GM10248 (cell line): Measurements from ENCODE around the gene SLC25A45.

Source experiments
- CTCF ChIA-PET: fragments of 300-600 bp; sonication (Branson Sonifier 250); formaldehyde crosslinking; extraction: SDS; loops from one replicate; lab custom pipeline; 2021; ENCODE audit warnings: antibody characterized with exemption; lab: Yijun Ruan, JAX
- POLR2A ChIA-PET: fragments of 350-650 bp; sonication (Branson Sonifier 250); formaldehyde crosslinking; extraction: SDS; loops from one replicate; lab custom pipeline; 2020; ENCODE audit warnings: antibody characterized with exemption; lab: Yijun Ruan, JAX
- DNase-seq: peaks from one replicate; pipeline ENCODE4 v3.0.0; 2012; ENCODE audit errors: extremely low spot score
- CTCF ChIP-seq: IDR thresholded peaks from 2 replicates; pipeline ENCODE4 v1.5.1; 2012; ENCODE audit warnings: mild to moderate bottlenecking, low read depth; ENCODE audit errors: extremely low read depth, missing control alignments, control extremely low read depth

Gene SLC25A45

GRCh38 chr11:65362966-65363365, 19.5 kb downstream of the SLC25A45 start:
- no peak for DNase-seq
- TF ChIP-seq CTCF, result no peak
- ChIA-PET POLR2A (interaction anchor here (0.6 to 2.0 kb wide), 5 partner anchors 60 to 144 kb away, joined by 4 to 7 read pairs (median 5); partner anchors contain the start of genes MALAT1 and NEAT1), CTCF (interaction anchor here (1.0 to 2.8 kb wide), 5 partner anchors 11 to 53 kb away, joined by 5 to 8 read pairs (median 6); no protein-coding TSS in a partner anchor)

- POLR2A ChIA-PET, result interaction anchor here (0.6 to 2.0 kb wide), 7 partner anchors 41 to 295 kb away, joined by 4 to 9 read pairs (median 5); partner anchors contain the start of genes MALAT1 and NEAT1
- DNase-seq, result peak; percentile 70
- no peak for TF ChIP-seq CTCF
- CTCF ChIA-PET, result interaction anchor here (1.0 to 2.8 kb wide), 7 partner anchors 10 to 107 kb away, joined by 3 to 8 read pairs (median 6); no protein-coding TSS in a partner anchor
Measured at GRCh38 chr11:65362320-65362931, 20.0 kb downstream of the SLC25A45 start.

- CTCF ChIA-PET, result interaction anchor here (1.2 to 3.5 kb wide), 4 partner anchors 9 to 58 kb away, joined by 3 to 17 read pairs (median 5); no protein-coding TSS in a partner anchor
- POLR2A ChIA-PET, result interaction anchor here (1.0 to 2.7 kb wide), 4 partner anchors 65 to 149 kb away, joined by 3 to 10 read pairs (median 4); partner anchors contain the start of genes MALAT1 and NEAT1
- no peak for TF ChIP-seq CTCF
- DNase-seq, result no peak
Measured at GRCh38 chr11:65357856-65358356, 24.5 kb downstream of the SLC25A45 start.

GRCh38 chr11:65356394-65356972, 26.0 kb downstream of the SLC25A45 start:
- CTCF ChIA-PET, result interaction anchor here (1.1 to 3.5 kb wide), 9 partner anchors 9 to 156 kb away, joined by 3 to 17 read pairs (median 4); partner anchors contain the start of gene DPF2
- no peak for TF ChIP-seq CTCF
- no peak for DNase-seq
- POLR2A ChIA-PET, result interaction anchor here (1.6 kb wide), 2 partner anchors 149 to 151 kb away, joined by 4 to 5 read pairs; no protein-coding TSS in a partner anchor

GRCh38 chr11:65355776-65356393, 26.6 kb downstream of the SLC25A45 start:
- DNase-seq, result no peak
- ChIA-PET CTCF (interaction anchor here (0.6 to 3.5 kb wide), 10 partner anchors 8 to 437 kb away, joined by 3 to 17 read pairs (median 4); partner anchors contain the start of gene DPF2), POLR2A (interaction anchor here (1.6 kb wide), 1 partner anchor 149 kb away, joined by 5 read pairs; no protein-coding TSS in a partner anchor)
- no peak for TF ChIP-seq CTCF
